Skeletal muscle satellite cell (primary cell): ENCODE results near the gene NQO2.

Source experiments
- H3K27me3 ChIP-seq: 2 replicates; pipeline ENCODE4 v1.7.0; 2013; ENCODE audit warnings: low read length; ENCODE audit not compliant: control insufficient read depth, insufficient read depth
- H3K36me3 ChIP-seq: 2 replicates; pipeline ENCODE4 v1.7.0; 2013; ENCODE audit warnings: mild to moderate bottlenecking, control low read depth, low read length; ENCODE audit not compliant: insufficient read depth
- H3K4me1 ChIP-seq: 2 replicates; pipeline ENCODE4 v1.7.0; 2013; ENCODE audit warnings: low read length; ENCODE audit not compliant: control insufficient read depth, insufficient read depth
- H3K4me2 ChIP-seq: 2 replicates; pipeline ENCODE4 v1.7.0; 2013; ENCODE audit warnings: mild to moderate bottlenecking, low read length
- H3K4me3 ChIP-seq: 2 replicates; pipeline ENCODE4 v1.7.0; 2013; ENCODE audit warnings: low read length
- H3K9ac ChIP-seq: 2 replicates; pipeline ENCODE4 v1.7.0; 2013; ENCODE audit warnings: mild to moderate bottlenecking, low read depth, low read length, moderate library complexity
- H3K9me3 ChIP-seq: replicated peaks from 2 replicates; pipeline ENCODE4 v1.7.0; 2013; ENCODE audit warnings: mild to moderate bottlenecking, control low read depth, low read length

NQO2 gene

GRCh38 chr6:2979819-2980464 lies 19.8 kb upstream of the NQO2 start:
- H3K9ac ChIP-seq, result no peak overlapping the region
- no peak overlapping the region for H3K4me2 ChIP-seq
- no peak overlapping the region for H3K4me3 ChIP-seq
- no peaks in the 10 kb centered on the region for H3K27me3 ChIP-seq
- peaks cover 40% of the 10 kb centered on the region for H3K4me1 ChIP-seq
- no peaks in the 10 kb centered on the region for H3K9me3 ChIP-seq
- H3K36me3 ChIP-seq, result no peaks in the 10 kb centered on the region

DNA sequence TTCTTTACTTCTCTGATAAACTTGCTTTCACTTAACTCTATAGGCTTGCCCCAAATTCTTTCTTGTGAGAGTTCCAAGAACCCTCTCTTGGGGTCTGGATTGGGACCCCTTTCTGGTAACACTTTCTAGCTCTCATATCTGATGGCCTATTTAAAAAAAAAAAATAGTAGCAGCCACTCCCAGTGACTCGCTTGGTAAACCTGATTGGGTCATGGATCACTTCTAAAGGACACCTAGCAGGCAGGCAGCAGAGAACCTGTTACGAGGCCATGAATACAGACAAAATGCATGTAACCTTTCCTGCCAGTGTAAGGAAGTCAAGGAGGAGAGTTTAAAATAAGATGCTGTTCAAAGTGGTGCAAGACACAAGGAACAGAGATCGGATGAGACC lies 19.2 kb upstream of the NQO2 start:
- Histone ChIP-seq H3K9me3 (no peaks in the 10 kb centered on the region), H3K4me2 (no peak overlapping the region), H3K4me1 (peaks cover 40% of the 10 kb centered on the region), H3K36me3 (no peaks in the 10 kb centered on the region), H3K4me3 (no peak overlapping the region), H3K9ac (no peak overlapping the region), H3K27me3 (no peaks in the 10 kb centered on the region)

- no peak overlapping the region for H3K4me3 ChIP-seq
- no peaks in the 10 kb centered on the region for H3K36me3 ChIP-seq
- H3K4me1 ChIP-seq, result peaks cover 33% of the 10 kb centered on the region
- no peaks in the 10 kb centered on the region for H3K27me3 ChIP-seq
- H3K4me2 ChIP-seq, result no peak overlapping the region
- no peaks in the 10 kb centered on the region for H3K9me3 ChIP-seq
- H3K9ac ChIP-seq, result no peak overlapping the region
These were observed 17.1 kb upstream of the NQO2 start for GRCh38 chr6:2982426-2983117.

DNA sequence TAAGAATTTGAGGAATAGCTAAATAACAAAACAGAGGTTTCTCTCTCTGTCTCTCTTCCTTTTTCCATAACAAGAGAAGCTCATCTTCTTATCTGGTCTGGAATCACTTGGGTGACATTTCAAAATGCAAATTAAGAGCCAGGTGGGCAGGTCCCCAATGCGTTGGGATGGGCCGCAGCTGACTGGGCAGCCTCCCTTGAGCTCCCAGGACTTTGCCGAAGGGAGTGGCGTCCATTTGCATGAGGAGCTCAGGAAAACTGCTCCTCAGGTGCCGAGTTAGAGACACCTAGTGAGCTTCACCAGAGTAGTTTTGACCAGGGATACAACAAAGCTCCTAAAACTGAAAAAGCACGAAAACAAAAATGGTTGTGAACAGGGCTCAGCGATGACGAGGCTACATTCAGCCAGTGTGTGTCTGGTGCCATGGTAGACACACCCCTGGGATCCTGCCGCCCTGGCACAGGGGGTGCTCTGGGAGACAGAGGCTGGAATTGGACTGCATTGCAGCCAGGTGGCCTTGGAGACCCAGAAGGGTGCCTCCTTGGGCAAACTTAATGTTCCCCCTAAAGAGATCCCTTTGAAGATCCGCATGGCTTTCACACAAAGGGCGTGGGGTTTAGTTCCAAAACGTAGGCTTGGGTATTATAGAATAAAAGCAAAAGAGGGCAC lies 14.8 kb upstream of the NQO2 start:
- Histone ChIP-seq H3K27me3 (no peaks in the 10 kb centered on the region), H3K4me1 (peaks cover 32% of the 10 kb centered on the region), H3K36me3 (no peaks in the 10 kb centered on the region), H3K9me3 (no peaks in the 10 kb centered on the region), H3K4me2 (no peak overlapping the region), H3K4me3 (no peak overlapping the region), H3K9ac (no peak overlapping the region)

- no peaks in the 10 kb centered on the region for H3K36me3 ChIP-seq
- no peaks in the 10 kb centered on the region for H3K27me3 ChIP-seq
- no peak overlapping the region for H3K9ac ChIP-seq
- peak overlapping the region; percentile 47 for H3K4me2 ChIP-seq
- H3K9me3 ChIP-seq, result no peaks in the 10 kb centered on the region
- peak overlapping the region; percentile 6 for H3K4me3 ChIP-seq
- H3K4me1 ChIP-seq, result peaks cover 37% of the 10 kb centered on the region
These were observed 12.9 kb upstream of the NQO2 start for GRCh38 chr6:2986722-2987221.

GRCh38 chr6:2988094-2988425 lies 11.6 kb upstream of the NQO2 start:
- no peaks in the 10 kb centered on the region for H3K36me3 ChIP-seq
- peak overlapping the region; percentile 76 for H3K4me3 ChIP-seq
- H3K9me3 ChIP-seq, result no peaks in the 10 kb centered on the region
- peak overlapping the region; percentile 94 for H3K9ac ChIP-seq
- no peaks in the 10 kb centered on the region for H3K27me3 ChIP-seq
- peaks cover 28% of the 10 kb centered on the region for H3K4me1 ChIP-seq
- H3K4me2 ChIP-seq, result peak overlapping the region; percentile 91

DNA sequence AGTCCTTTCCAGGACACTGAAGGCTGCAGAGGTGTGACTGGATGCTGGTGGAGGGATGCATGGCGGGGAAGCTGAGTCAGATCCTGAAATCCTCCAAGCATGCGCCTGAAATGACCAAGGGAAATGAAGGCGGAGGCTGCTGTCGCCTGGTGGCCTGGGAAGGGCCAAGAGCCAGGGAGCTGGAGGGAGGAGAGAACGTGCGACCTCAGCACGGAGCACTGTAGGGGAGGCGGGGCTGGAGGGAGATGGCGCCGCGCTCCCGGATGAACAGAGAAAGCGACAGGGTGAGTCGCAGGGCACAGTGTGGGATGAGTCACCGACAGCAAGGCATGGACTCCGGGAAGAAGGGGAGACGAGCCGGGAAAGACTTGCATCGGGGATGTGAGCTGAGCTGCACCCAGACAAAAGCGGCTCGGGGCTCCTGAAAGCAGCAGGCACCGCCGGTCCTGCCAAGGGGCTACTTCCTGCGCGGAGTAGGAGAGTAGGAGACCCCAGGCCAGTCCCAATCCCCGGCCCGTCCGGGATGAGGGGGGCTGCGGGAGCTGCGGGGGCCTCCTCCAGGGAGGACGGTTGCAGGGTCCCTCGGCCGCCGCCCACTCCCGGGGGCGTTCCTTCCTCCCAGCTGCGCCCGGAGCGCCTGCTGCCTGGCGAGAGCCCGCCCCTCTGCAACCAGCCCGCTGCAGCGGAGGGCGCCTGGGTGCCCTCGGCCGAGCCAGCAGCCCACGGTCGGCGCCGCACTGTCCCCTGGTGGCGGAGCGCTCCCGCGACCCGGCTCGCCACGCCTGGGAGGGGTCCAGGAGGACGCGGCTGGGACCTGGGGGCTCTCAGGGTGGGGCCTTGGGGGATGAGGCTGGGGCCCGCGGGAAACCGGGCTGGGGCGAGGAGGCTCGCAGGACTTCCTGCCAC lies 11.0 kb upstream of the NQO2 start:
- Histone ChIP-seq H3K36me3 (no peaks in the 10 kb centered on the region), H3K9me3 (no peaks in the 10 kb centered on the region), H3K4me1 (peaks cover 28% of the 10 kb centered on the region), H3K4me3 (peak overlapping the region; percentile 76), H3K4me2 (peak overlapping the region; percentile 91), H3K9ac (peak overlapping the region; percentile 94), H3K27me3 (no peaks in the 10 kb centered on the region)

DNA sequence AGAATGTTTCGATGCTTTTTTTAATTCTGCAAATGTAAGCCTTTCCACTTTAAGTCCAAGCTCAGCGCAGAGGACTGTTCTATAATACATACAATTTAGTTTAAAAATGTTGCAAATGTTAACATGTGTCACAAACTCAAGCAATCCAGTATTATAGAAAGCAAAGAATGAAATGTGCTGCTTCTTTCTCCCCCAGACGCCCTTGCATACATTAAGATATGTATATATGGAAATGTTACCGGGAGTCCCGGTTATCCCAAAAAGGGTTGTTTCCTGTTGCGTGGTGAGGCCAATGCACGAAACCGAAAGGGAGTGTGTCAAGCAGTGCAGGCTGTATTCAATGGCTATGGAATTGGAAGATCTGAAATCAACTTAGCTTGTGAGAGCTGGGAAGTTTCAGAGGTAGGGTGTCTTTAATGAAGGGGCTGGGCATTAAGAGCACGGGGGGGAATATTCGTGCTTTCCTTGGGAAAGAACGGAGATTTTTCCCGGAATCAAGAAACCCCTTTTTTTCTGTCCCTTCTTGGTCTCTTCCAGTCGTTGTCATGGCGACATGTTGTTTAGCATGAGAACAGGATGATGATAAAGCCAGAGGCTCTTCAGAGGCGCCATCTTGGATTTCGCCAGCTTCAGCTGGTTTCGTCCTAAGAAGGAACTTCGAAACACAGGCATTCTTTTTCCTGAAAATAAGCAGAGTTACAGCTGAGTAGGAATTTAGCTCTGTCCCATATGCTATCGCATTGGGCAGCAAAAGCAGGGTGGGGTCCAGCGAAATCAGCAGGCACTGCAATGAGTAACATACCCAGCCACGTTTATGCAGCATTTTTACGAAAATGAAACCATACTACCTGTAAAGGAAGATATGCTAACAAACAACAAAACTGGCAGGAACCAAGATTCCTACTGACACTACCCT lies 10.1 kb upstream of the NQO2 start:
- Histone ChIP-seq H3K36me3 (no peaks in the 10 kb centered on the region), H3K4me2 (peak overlapping the region; percentile 91), H3K4me3 (peak overlapping the region; percentile 76), H3K9ac (peak overlapping the region; percentile 94), H3K4me1 (peaks cover 28% of the 10 kb centered on the region), H3K27me3 (no peaks in the 10 kb centered on the region), H3K9me3 (no peaks in the 10 kb centered on the region)

GRCh38 chr6:2990248-2990931 lies 9.3 kb upstream of the NQO2 start:
- H3K27me3 ChIP-seq, result no peaks in the 10 kb centered on the region
- peak overlapping the region; percentile 76 for H3K4me3 ChIP-seq
- H3K4me2 ChIP-seq, result peak overlapping the region; percentile 91
- peak overlapping the region; percentile 94 for H3K9ac ChIP-seq
- no peaks in the 10 kb centered on the region for H3K36me3 ChIP-seq
- no peaks in the 10 kb centered on the region for H3K9me3 ChIP-seq
- peaks cover 28% of the 10 kb centered on the region for H3K4me1 ChIP-seq

DNA sequence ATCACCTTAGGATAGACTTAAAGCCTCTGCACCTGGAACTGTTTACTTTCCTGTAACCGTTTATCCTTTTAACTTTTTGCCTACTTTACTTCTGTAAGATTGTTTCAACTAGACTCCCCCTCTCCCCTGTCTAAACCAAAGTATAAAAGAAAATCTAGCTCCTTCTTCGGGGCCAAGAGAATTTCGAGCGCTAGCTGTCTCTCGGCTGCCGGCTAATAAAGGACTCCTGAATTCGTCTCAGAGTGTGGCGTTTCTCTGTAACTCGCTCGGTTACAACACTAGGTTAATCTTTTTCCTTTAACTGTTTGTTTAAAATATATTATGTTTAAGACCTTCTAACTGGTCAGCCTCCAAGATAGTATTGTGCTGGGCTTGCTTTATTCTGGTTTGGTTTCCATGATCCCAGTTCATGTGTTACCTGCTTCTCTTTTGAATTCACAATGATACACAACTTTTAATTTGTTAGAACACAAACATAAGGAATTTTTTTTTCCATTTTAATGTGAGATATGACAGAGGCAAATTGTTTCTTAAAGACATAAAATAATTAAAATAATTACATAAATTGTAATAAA lies 8.7 kb upstream of the NQO2 start:
- no peaks in the 10 kb centered on the region for H3K9me3 ChIP-seq
- H3K4me3 ChIP-seq, result peak overlapping the region; percentile 76
- peaks cover 28% of the 10 kb centered on the region for H3K4me1 ChIP-seq
- no peaks in the 10 kb centered on the region for H3K27me3 ChIP-seq
- H3K36me3 ChIP-seq, result no peaks in the 10 kb centered on the region
- peak overlapping the region; percentile 91 for H3K4me2 ChIP-seq
- peak overlapping the region; percentile 94 for H3K9ac ChIP-seq
